Endodermal cell (in vitro differentiated cells): Measurements from ENCODE around the gene MRGPRE. TPM values are rescaled to one million over a fixed set of nuclear protein-coding genes. Genes with fewer than 3 reads are reported as not detected.

Experiments used
- DNase-seq: peaks from one replicate; pipeline ENCODE4 v3.0.0-alpha.2; 2017
- H3K27ac ChIP-seq: 2 replicates; pipeline ENCODE4 v1.5.1; 2013; ENCODE audit warnings: mild to moderate bottlenecking, low read depth, low read length, moderate library complexity
- H3K27me3 ChIP-seq: 2 replicates; pipeline ENCODE4 v1.6.1; 2013; ENCODE audit warnings: mild to moderate bottlenecking, low read length, moderate library complexity; ENCODE audit not compliant: insufficient read depth, control insufficient read depth, poor library complexity, severe bottlenecking
- H3K36me3 ChIP-seq: 2 replicates; pipeline ENCODE4 v1.7.0; 2013; ENCODE audit warnings: mild to moderate bottlenecking, low read length, moderate library complexity; ENCODE audit not compliant: control insufficient read depth, insufficient read depth
- H3K4me1 ChIP-seq: one replicate; pipeline ENCODE4 v1.7.0; 2013; ENCODE audit warnings: low read length; ENCODE audit not compliant: control insufficient read depth, insufficient read depth
- H3K4me3 ChIP-seq: 2 replicates; pipeline ENCODE4 v1.5.1; 2013; ENCODE audit warnings: mild to moderate bottlenecking, low read length, moderate library complexity
- H3K9ac ChIP-seq: 2 replicates; pipeline ENCODE4 v1.6.1; 2013; ENCODE audit warnings: mild to moderate bottlenecking, low read length, moderate library complexity; ENCODE audit not compliant: poor library complexity, severe bottlenecking; ENCODE audit errors: extremely low read depth
- H3K9me3 ChIP-seq: 2 replicates; pipeline ENCODE4 v1.6.1; 2013; ENCODE audit warnings: mild to moderate bottlenecking, low read length, moderate library complexity; ENCODE audit not compliant: control insufficient read depth
- H3K27ac Mint-ChIP-seq: 2 replicates; pipeline ENCODE4 v1.8.0; 2020; ENCODE audit warnings: mixed read lengths
- H3K27me3 Mint-ChIP-seq: 2 replicates; pipeline ENCODE4 v1.8.0; 2021; ENCODE audit warnings: mild to moderate bottlenecking, mixed read lengths; ENCODE audit not compliant: insufficient read depth
- H3K36me3 Mint-ChIP-seq: 2 replicates; pipeline ENCODE4 v1.8.0; 2020; ENCODE audit warnings: low read depth, mixed read lengths
- H3K4me1 Mint-ChIP-seq: 2 replicates; pipeline ENCODE4 v1.8.0; 2020; ENCODE audit warnings: mixed read lengths
- H3K4me3 Mint-ChIP-seq: 2 replicates; pipeline ENCODE4 v1.8.0; 2020; ENCODE audit warnings: mild to moderate bottlenecking, moderate library complexity, mixed read lengths
- H3K9me3 Mint-ChIP-seq: 2 replicates; pipeline ENCODE4 v1.8.0; 2020; ENCODE audit warnings: mild to moderate bottlenecking, mixed read lengths
- WGBS, 2 experiments: methylation state at CpG; one replicate each; pipeline versions ENCODE4 v1.1.5 to v1.1.7; 2013; ENCODE audit warnings: missing lambda C conversion rate in 2 of 2, mixed read lengths in 1 of 2; ENCODE audit not compliant: insufficient coverage in 1 of 2, insufficient read length in 1 of 2; 5-methylcytosine and 5-hydroxymethylcytosine counted together
- total RNA-seq, 2 donors: library from RNA; stranded (reverse); fragmentation: NEBNext Ultra II Directional in 1 of 2; extraction: Animal tissue kit (Norgen Biotek cat#: 25700) in 1 of 2; gene quantifications; 2 replicates in 1 of 2; 3 replicates in 1 of 2; pipeline ENCODE4 v1.2.1, GENCODE V29; 2021
- TF ChIP-seq, protein P1 (sequence below): fragments of 200-600 bp; sonication (generic); conservative IDR thresholded peaks from 2 replicates; pipeline ENCODE4 v1.5.0; 2021; ENCODE audit warnings: antibody characterized with exemption, mild to moderate bottlenecking

Gene MRGPRE
- total RNA-seq, 2 donors from 2014 or later = not detected

DNA sequence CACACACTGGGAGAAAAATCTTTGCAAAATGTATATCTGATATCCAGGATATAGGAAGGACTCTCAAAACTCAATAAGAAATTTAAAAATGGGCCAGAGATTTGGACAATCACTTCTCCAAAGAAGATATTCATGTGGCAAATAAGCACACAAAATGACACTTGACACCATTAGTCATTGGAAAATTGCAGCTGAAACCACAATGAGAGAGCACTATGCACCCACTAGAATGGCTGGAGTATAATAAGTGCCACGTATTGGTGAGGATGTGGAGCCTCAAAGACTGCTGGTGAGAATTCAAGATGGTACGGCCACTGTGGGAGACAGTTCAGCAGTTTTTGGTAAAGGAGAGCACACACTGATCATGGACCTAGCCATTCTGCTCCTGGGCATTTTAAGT is 54.3 kb downstream of the MRGPRE start:
- Histone ChIP-seq H3K9ac (no peak overlapping the region), H3K4me3 (no peak overlapping the region), H3K9me3 (peaks cover 16% of the 10 kb centered on the region), H3K36me3 (no peaks in the 10 kb centered on the region), H3K4me1 (no peaks in the 10 kb centered on the region), H3K27ac (no peak overlapping the region), H3K27me3 (peaks cover 5% of the 10 kb centered on the region)
- peaks cover 25% of the 10 kb centered on the region for H3K9me3 Mint-ChIP-seq
- TF ChIP-seq, protein P1, sequence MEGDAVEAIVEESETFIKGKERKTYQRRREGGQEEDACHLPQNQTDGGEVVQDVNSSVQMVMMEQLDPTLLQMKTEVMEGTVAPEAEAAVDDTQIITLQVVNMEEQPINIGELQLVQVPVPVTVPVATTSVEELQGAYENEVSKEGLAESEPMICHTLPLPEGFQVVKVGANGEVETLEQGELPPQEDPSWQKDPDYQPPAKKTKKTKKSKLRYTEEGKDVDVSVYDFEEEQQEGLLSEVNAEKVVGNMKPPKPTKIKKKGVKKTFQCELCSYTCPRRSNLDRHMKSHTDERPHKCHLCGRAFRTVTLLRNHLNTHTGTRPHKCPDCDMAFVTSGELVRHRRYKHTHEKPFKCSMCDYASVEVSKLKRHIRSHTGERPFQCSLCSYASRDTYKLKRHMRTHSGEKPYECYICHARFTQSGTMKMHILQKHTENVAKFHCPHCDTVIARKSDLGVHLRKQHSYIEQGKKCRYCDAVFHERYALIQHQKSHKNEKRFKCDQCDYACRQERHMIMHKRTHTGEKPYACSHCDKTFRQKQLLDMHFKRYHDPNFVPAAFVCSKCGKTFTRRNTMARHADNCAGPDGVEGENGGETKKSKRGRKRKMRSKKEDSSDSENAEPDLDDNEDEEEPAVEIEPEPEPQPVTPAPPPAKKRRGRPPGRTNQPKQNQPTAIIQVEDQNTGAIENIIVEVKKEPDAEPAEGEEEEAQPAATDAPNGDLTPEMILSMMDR = no peak
- no peaks in the 10 kb centered on the region for H3K4me1 Mint-ChIP-seq
- DNase-seq = no peak
- H3K36me3 Mint-ChIP-seq = no peaks in the 10 kb centered on the region
- peaks cover 42% of the 10 kb centered on the region for H3K27me3 Mint-ChIP-seq
- H3K4me3 Mint-ChIP-seq = no peak overlapping the region
- H3K27ac Mint-ChIP-seq = no peak overlapping the region
- WGBS, 2 experiments = 83 to 94% methylated on average over 2 of the region's 2 CpGs

Other genes with a start within 250 kb of the MRGPRE start
- gene NAP1L4, start 240.1 kb downstream of the MRGPRE start, total RNA-seq = 100 to 1,000 TPM; 198 to 206 TPM
- 10 to 100 TPM; 48.0 to 52.8 TPM for gene CARS1, start 175.0 kb downstream of the MRGPRE start, total RNA-seq
- 1 to 10 TPM; 1.2 to 4.8 TPM for gene OSBPL5, start 67.1 kb downstream of the MRGPRE start, total RNA-seq
- not detected for gene MRGPRG, start 13.6 kb downstream of the MRGPRE start, total RNA-seq
- 10 to 100 TPM; 47.2 to 65.1 TPM for gene ZNF195, start 146.7 kb upstream of the MRGPRE start, total RNA-seq